SK-N-SH (cell line): ENCODE data around the gene B4GALNT4. TPM values are rescaled to one million over a fixed set of nuclear protein-coding genes. Genes with fewer than 3 reads are reported as not detected.

Source experiments
- CTCF ChIA-PET: fragments of 300-600, 350-600 bp; formaldehyde crosslinking; extraction: SDS; loops from one replicate; lab custom pipeline; 2021; lab: Yijun Ruan, JAX
- POLR2A ChIA-PET: fragments of 350-600 bp; sonication (Branson Sonifier 250); formaldehyde crosslinking; extraction: SDS; loops from one replicate; lab custom pipeline; 2020; ENCODE audit warnings: antibody characterized with exemption, inconsistent platforms; lab: Yijun Ruan, JAX
- DNase-seq: peaks from one replicate; pipeline ENCODE4 v3.0.0; 2012
- H2AFZ ChIP-seq: fragments of 200-600 bp; sonication (generic); 2 replicates; pipeline ENCODE4 v1.8.1; 2016; ENCODE audit warnings: antibody characterized with exemption, mild to moderate bottlenecking, low read depth
- H3F3A ChIP-seq: fragments of 200-600 bp; sonication (generic); replicated peaks from 2 replicates; pipeline ENCODE3; 2016; ENCODE audit warnings: antibody characterized with exemption, mild to moderate bottlenecking; ENCODE audit not compliant: insufficient read depth
- H3K27ac ChIP-seq, 2 experiments: fragments of 200-500 bp in 1 of 2; fragments of 200-600 bp in 1 of 2; sonication (Bioruptor generic) in 1 of 2; sonication (generic), shearing (Covaris generic) in 1 of 2; 2 replicates each; pipeline versions ENCODE4 v1.5.1 to v1.6.1; 2014 to 2016; ENCODE audit warnings: low read depth in 2 of 2, inconsistent platforms in 1 of 2, low read length in 1 of 2, mild to moderate bottlenecking in 1 of 2, mixed read lengths in 1 of 2
- H3K27me3 ChIP-seq: fragments of 200-600 bp; sonication (generic), shearing (Covaris generic); 2 replicates; pipeline ENCODE4 v1.6.1; 2016; ENCODE audit warnings: mixed run types; ENCODE audit not compliant: insufficient read depth
- H3K36me3 ChIP-seq, 2 experiments: fragments of 200-500 bp in 1 of 2; fragments of 200-600 bp in 1 of 2; sonication (Bioruptor generic) in 1 of 2; sonication (generic) in 1 of 2; replicated peaks in 1 of 2; 2 replicates each; pipeline versions ENCODE3 to v1.5.1; 2014 to 2016; ENCODE audit warnings: low read length in 1 of 2, mild to moderate bottlenecking in 1 of 2; ENCODE audit not compliant: insufficient read depth in 2 of 2, control insufficient read depth in 1 of 2
- H3K4me1 ChIP-seq, 2 experiments: fragments of 200-500 bp in 1 of 2; fragments of 200-600 bp in 1 of 2; sonication (Bioruptor generic) in 1 of 2; sonication (generic), shearing (Covaris generic) in 1 of 2; 2 replicates each; pipeline versions ENCODE4 v1.5.1 to v1.6.1; 2014 to 2016; ENCODE audit warnings: low read depth in 1 of 2, low read length in 1 of 2, mixed run types in 1 of 2; ENCODE audit not compliant: insufficient read depth in 2 of 2, control insufficient read depth in 1 of 2
- H3K4me2 ChIP-seq: fragments of 200-600 bp; sonication (generic), shearing (Covaris generic); 2 replicates; pipeline ENCODE4 v1.6.1; 2017; ENCODE audit warnings: mixed run types
- H3K4me3 ChIP-seq, 2 experiments: fragments of 200-500 bp in 1 of 2; fragments of 200-600 bp in 1 of 2; sonication (Bioruptor generic) in 1 of 2; sonication (generic), shearing (Covaris generic) in 1 of 2; 2 replicates each; pipeline versions ENCODE4 v1.5.1 to v1.8.1; 2014 to 2016; ENCODE audit warnings: low read depth in 2 of 2, inconsistent platforms in 1 of 2, low read length in 1 of 2, mild to moderate bottlenecking in 1 of 2, mixed read lengths in 1 of 2, moderate library complexity in 1 of 2
- H3K79me2 ChIP-seq: fragments of 200-600 bp; sonication (generic); 2 replicates; pipeline ENCODE4 v1.8.1; 2017; ENCODE audit warnings: mild to moderate bottlenecking; ENCODE audit not compliant: insufficient read depth
- H3K9ac ChIP-seq: fragments of 200-600 bp; sonication (generic); 2 replicates; pipeline ENCODE4 v1.6.1; 2017; ENCODE audit warnings: mixed run types
- H3K9me2 ChIP-seq: fragments of 200-600 bp; sonication (generic); 2 replicates; pipeline ENCODE4 v1.6.1; 2017; ENCODE audit warnings: mixed run types
- H3K9me3 ChIP-seq: fragments of 200-600 bp; sonication (generic); 2 replicates; pipeline ENCODE4 v1.6.1; 2017; ENCODE audit warnings: mixed run types, mild to moderate bottlenecking, moderate library complexity
- H4K20me1 ChIP-seq: fragments of 200-600 bp; sonication (generic); 2 replicates; pipeline ENCODE4 v1.6.1; 2017; ENCODE audit warnings: mild to moderate bottlenecking, mixed run types; ENCODE audit not compliant: insufficient read depth
- CHD2 ChIP-seq: fragments of 150-350 bp; IDR thresholded peaks from 2 replicates; pipeline ENCODE4 v1.6.1; 2018; ENCODE audit warnings: low read length; ENCODE audit not compliant: partially characterized antibody
- EP300 ChIP-seq, 2 experiments: IDR thresholded peaks; 2 replicates each; pipeline versions ENCODE4 v1.4.0 to v1.6.1; 2012; ENCODE audit warnings: borderline replicate concordance in 1 of 2, low read depth in 1 of 2, low read length in 1 of 2
- EZH2phosphoT487 ChIP-seq: fragments of 200-600 bp; sonication (generic); IDR thresholded peaks from 2 replicates; pipeline ENCODE4 v1.6.1; 2017; ENCODE audit warnings: low read depth, mixed run types, mild to moderate bottlenecking, antibody characterized with exemption, moderate library complexity, borderline replicate concordance
- FOSL2 ChIP-seq: IDR thresholded peaks from 2 replicates; pipeline ENCODE4 v1.4.0; 2012; ENCODE audit warnings: low read depth, mild to moderate bottlenecking, moderate library complexity, borderline replicate concordance
- FOXJ3 ChIP-seq: sonication (generic); formaldehyde crosslinking; IDR thresholded peaks from 2 replicates; pipeline ENCODE4 v1.5.1; 2020; ENCODE audit warnings: mild to moderate bottlenecking, missing genetic modification reagents
- FOXM1 ChIP-seq: IDR thresholded peaks from 2 replicates; pipeline ENCODE4 v1.4.0; 2012; ENCODE audit warnings: low read depth, mild to moderate bottlenecking
- GABPA ChIP-seq: IDR thresholded peaks from 2 replicates; pipeline ENCODE4 v1.4.0; 2012; ENCODE audit warnings: low read depth, mild to moderate bottlenecking
- GATA2 ChIP-seq: sonication (generic); formaldehyde crosslinking; IDR thresholded peaks from 2 replicates; pipeline ENCODE4 v1.5.0; 2020; ENCODE audit warnings: mild to moderate bottlenecking, missing genetic modification reagents
- MEF2A ChIP-seq: IDR thresholded peaks from 2 replicates; pipeline ENCODE4 v1.4.0; 2012; ENCODE audit warnings: low read depth, borderline replicate concordance
- NFIC ChIP-seq: IDR thresholded peaks from 2 replicates; pipeline ENCODE4 v1.4.0; 2012; ENCODE audit warnings: borderline replicate concordance
- POLR2AphosphoS5 ChIP-seq: IDR thresholded peaks from 2 replicates; pipeline ENCODE4 v1.6.1; 2012; ENCODE audit warnings: low read depth, low read length
- RCOR1 ChIP-seq: fragments of 150-350 bp; IDR thresholded peaks from 2 replicates; pipeline ENCODE4 v1.6.1; 2017; ENCODE audit warnings: antibody characterized with exemption, low read length
- RFX5 ChIP-seq: IDR thresholded peaks from 2 replicates; pipeline ENCODE4 v1.6.1; 2012; ENCODE audit warnings: mild to moderate bottlenecking, improper control_type of control experiment, low read length
- RXRA ChIP-seq: IDR thresholded peaks from 2 replicates; pipeline ENCODE4 v1.4.0; 2012; ENCODE audit warnings: low read depth, mild to moderate bottlenecking, borderline replicate concordance
- SIN3A ChIP-seq: IDR thresholded peaks from 2 replicates; pipeline ENCODE4 v1.6.1; 2012; ENCODE audit warnings: low read depth, mild to moderate bottlenecking, low read length, moderate library complexity, borderline replicate concordance
- TCF12 ChIP-seq: IDR thresholded peaks from 2 replicates; pipeline ENCODE4 v1.4.0; 2012
- YY1 ChIP-seq: IDR thresholded peaks from 2 replicates; pipeline ENCODE4 v1.4.0; 2012; ENCODE audit warnings: low read depth, mild to moderate bottlenecking
- WGBS: methylation state at CpG from one replicate; pipeline ENCODE4 v1.1.6; 2017; ENCODE audit warnings: low lambda C conversion rate; 5-methylcytosine and 5-hydroxymethylcytosine counted together
- polyA plus RNA-seq, 3 experiments: library from polyadenylated mRNA; depleted of rRNA; stranded (reverse); fragments of >200 nt; gene quantifications; 2 replicates each; pipeline ENCODE4 v1.2.3, GENCODE V29; 2012
- TF ChIP-seq, protein P1 (sequence below): IDR thresholded peaks from 2 replicates; pipeline ENCODE4 v1.4.0; 2012; ENCODE audit warnings: low read depth, borderline replicate concordance
- TF ChIP-seq, protein P2 (sequence below): fragments of 200-600 bp; sonication (generic); IDR thresholded peaks from 2 replicates; pipeline ENCODE4 v1.6.1; 2017; ENCODE audit warnings: antibody characterized with exemption, mild to moderate bottlenecking, moderate library complexity
- TF ChIP-seq, protein P3 (sequence below): fragments of 150-350 bp; IDR thresholded peaks from 2 replicates; pipeline ENCODE4 v1.6.1; 2016; ENCODE audit warnings: mild to moderate bottlenecking, low read depth, low read length
- TF ChIP-seq, protein P4 (sequence below): IDR thresholded peaks from 2 replicates; pipeline ENCODE4 v1.4.0; 2012; ENCODE audit warnings: low read depth, borderline replicate concordance

The B4GALNT4 gene
- polyA plus RNA-seq, 1 of the 3 experiments (the other 2 are of a cell fraction): 66.7 TPM

DNA sequence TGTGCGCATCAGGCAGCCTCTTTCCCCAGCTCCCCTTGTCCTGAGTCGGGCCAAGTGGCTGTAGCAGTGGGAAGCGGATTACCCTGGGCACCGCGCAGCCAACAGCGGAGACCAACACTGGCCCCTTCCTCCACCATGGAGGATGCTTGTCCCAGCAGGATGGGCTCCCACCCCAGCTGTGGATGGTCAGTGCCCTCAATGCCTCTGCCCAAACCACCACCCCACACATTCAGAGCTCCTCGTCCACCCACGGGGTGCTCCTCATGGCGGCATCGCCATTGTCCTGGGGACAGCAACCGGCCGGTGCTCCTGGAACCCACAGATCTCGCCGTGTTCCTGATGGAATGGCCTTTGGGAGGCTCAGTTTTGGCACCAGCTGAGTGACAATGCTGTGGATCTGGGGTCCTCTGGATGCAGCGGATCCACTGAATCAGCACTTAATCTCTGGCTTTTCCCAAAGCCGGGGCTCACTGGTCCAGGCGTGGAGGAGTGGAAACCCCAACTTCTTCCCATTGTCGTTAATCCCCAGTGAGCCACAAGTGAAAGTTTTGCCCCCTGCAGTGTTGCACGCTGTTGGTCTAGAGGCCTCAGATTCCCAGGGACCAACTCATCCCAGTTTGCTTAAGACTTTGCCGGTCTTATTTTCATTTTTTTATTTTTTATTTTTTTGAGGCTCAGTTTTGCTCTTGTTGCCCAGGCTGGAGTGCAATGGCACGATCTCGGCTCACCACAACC, 4.1 kb upstream of the B4GALNT4 start (continued):
- TF ChIP-seq POLR2AphosphoS5: no peak
- TF ChIP-seq NFIC: no peak
- TF ChIP-seq YY1: no peak
- TF ChIP-seq FOXM1: no peak
- TF ChIP-seq SIN3A: no peak
- TF ChIP-seq TCF12: no peak
- TF ChIP-seq, protein P1, sequence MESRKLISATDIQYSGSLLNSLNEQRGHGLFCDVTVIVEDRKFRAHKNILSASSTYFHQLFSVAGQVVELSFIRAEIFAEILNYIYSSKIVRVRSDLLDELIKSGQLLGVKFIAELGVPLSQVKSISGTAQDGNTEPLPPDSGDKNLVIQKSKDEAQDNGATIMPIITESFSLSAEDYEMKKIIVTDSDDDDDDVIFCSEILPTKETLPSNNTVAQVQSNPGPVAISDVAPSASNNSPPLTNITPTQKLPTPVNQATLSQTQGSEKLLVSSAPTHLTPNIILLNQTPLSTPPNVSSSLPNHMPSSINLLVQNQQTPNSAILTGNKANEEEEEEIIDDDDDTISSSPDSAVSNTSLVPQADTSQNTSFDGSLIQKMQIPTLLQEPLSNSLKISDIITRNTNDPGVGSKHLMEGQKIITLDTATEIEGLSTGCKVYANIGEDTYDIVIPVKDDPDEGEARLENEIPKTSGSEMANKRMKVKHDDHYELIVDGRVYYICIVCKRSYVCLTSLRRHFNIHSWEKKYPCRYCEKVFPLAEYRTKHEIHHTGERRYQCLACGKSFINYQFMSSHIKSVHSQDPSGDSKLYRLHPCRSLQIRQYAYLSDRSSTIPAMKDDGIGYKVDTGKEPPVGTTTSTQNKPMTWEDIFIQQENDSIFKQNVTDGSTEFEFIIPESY: no peak
- TF ChIP-seq FOSL2: no peak
- TF ChIP-seq RFX5: no peak
- TF ChIP-seq MEF2A: no peak
- no peak for TF ChIP-seq GABPA
- no peak for TF ChIP-seq RXRA

DNA sequence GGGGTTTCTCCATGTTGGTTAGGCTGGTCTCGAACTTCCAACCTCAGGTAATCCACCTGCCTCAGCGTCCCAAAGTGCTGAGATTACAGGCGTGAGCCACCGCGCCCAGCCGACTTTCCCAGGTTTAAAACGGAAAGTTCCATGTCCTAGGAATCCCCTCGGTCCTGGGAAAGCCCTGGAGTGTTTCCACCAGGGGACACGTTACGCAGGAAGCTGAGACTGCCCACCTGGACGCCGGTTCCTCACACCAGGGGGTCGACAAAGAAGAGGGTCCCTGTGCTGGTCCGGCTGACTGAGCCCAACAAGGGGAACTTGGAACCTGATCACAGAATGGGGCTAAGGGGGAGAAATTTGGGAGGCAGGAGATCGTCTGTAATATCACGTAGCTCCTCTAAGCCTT, 3.5 kb upstream of the B4GALNT4 start:
- Histone ChIP-seq H2AFZ (no peak overlapping the region), H4K20me1 (no peaks in the 10 kb centered on the region), H3K27ac (no peak overlapping the region), H3K27me3 (no peaks in the 10 kb centered on the region), H3K9me2 (no peaks in the 10 kb centered on the region), H3K9ac (no peak overlapping the region), H3K4me1 (peaks cover 0 to 18% of the 10 kb centered on the region in 2 experiments; a peak in 1 of 4 replicates), H3K4me3 (no peak overlapping the region), H3F3A (peaks cover 6% of the 10 kb centered on the region), H3K79me2 (no peaks in the 10 kb centered on the region), H3K9me3 (no peaks in the 10 kb centered on the region), H3K36me3 (no peaks in the 10 kb centered on the region), H3K4me2 (no peak overlapping the region)
- 52% methylated on average over 15 of the region's 16 CpGs for WGBS
- no peak for TF ChIP-seq RCOR1
- TF ChIP-seq POLR2AphosphoS5: no peak
- TF ChIP-seq SIN3A: no peak
- TF ChIP-seq, protein P2, sequence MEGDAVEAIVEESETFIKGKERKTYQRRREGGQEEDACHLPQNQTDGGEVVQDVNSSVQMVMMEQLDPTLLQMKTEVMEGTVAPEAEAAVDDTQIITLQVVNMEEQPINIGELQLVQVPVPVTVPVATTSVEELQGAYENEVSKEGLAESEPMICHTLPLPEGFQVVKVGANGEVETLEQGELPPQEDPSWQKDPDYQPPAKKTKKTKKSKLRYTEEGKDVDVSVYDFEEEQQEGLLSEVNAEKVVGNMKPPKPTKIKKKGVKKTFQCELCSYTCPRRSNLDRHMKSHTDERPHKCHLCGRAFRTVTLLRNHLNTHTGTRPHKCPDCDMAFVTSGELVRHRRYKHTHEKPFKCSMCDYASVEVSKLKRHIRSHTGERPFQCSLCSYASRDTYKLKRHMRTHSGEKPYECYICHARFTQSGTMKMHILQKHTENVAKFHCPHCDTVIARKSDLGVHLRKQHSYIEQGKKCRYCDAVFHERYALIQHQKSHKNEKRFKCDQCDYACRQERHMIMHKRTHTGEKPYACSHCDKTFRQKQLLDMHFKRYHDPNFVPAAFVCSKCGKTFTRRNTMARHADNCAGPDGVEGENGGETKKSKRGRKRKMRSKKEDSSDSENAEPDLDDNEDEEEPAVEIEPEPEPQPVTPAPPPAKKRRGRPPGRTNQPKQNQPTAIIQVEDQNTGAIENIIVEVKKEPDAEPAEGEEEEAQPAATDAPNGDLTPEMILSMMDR: no peak
- TF ChIP-seq MEF2A: no peak
- no peak for TF ChIP-seq FOXJ3
- no peak for TF ChIP-seq YY1
- TF ChIP-seq, protein P3, sequence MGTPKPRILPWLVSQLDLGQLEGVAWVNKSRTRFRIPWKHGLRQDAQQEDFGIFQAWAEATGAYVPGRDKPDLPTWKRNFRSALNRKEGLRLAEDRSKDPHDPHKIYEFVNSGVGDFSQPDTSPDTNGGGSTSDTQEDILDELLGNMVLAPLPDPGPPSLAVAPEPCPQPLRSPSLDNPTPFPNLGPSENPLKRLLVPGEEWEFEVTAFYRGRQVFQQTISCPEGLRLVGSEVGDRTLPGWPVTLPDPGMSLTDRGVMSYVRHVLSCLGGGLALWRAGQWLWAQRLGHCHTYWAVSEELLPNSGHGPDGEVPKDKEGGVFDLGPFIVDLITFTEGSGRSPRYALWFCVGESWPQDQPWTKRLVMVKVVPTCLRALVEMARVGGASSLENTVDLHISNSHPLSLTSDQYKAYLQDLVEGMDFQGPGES: no peak
- no peak for TF ChIP-seq FOXM1
- TF ChIP-seq, protein P4, sequence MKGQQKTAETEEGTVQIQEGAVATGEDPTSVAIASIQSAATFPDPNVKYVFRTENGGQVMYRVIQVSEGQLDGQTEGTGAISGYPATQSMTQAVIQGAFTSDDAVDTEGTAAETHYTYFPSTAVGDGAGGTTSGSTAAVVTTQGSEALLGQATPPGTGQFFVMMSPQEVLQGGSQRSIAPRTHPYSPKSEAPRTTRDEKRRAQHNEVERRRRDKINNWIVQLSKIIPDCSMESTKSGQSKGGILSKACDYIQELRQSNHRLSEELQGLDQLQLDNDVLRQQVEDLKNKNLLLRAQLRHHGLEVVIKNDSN: no peak
- no peak for TF ChIP-seq NFIC
- TF ChIP-seq EP300 (IDR thresholded peaks at IDR 0.05; ENCODE audit: borderline replicate concordance in 1 of 2, low read depth in 1 of 2, low read length in 1 of 2): no peak
- no peak for TF ChIP-seq GATA2
- TF ChIP-seq EZH2phosphoT487: no peak
- TF ChIP-seq CHD2: no peak
- POLR2A ChIA-PET: no interaction called here
- no peak for DNase-seq
- CTCF ChIA-PET: interaction anchor here (0.6 to 4.7 kb wide), 4 partner anchors 60 to 412 kb away, joined by 3 to 24 read pairs (median 6); partner anchors contain the start of gene BET1L
